Measurements from ENCODE around the gene RAMP3.

RAMP3 gene

DNA sequence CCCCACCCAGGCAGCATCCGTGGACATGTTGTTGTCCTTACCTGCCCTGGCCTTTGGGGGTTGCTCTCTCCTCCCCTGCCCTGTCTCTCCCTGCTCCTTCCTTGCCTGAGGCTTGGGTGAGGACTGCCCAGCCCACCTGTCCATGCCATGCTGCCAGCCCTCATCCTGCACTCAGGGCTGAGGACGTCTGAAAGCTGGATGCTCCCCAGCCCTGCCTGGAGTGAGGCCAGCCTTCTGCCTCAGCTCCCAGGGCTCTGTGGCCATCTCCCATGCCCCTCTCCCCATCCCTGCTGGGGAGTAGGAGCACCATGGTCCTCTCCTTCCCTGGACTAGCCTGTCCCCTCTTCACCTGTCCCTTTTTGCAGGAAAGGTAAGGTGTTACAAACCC lies 68.4 kb downstream of the RAMP3 start:
- no peak for DNase-seq

DNA sequence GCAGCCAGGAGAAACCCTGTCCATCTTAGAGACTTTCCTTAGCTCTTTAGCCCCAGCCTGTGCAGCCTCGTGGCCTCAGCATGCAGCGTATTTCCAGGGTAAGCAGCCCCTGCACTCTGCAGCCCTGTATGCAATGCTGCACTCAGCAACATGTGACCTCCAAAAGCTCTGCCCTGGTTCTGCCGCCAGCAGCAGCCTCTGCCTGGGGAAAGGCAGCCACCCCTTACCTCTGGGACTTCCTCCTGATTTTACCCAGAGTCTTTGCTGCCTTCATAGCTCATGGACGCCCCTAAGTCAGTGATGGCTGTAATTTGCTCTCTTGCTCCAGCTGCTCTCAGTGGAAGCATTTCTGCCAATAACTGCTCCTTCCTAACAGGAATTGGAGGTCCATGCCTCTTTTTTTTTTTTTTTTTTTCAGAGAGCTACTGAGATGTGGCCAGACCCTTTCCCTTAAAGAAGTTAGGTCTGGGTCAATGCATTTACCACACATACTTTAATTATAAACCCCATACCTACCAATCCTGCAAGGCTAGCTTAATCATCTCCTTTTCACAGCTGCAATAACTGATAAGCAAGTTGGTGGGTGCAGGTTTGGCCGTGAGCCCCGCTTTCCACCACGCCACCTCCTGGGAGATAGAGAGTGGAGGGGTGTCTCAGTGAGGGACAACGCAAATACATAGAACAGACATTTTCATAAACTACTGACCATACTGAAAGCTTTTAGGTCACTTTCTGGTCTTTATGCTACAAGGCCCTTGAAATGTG lies 71.7 kb downstream of the RAMP3 start:
- DNase-seq, result no peak

DNA sequence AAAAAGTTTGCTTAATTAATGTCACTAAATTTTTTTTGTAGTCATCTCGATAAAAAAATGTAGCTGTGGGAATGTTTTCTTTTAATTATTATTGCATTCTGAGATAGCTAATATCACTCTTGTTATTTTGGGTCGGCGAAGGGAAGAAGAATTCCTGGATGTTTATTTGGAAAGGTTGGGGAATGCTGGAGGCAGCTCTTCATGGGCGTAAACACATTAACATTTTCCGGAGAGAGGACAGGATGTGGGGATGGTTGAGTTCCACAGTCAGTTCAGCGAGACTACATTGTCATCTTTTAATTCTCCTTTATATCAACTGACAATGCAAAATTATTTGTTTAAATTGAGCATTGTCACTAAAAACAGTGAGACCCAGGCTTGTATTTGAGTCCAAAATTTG lies 72.5 kb downstream of the RAMP3 start:
- no peak for DNase-seq

DNA sequence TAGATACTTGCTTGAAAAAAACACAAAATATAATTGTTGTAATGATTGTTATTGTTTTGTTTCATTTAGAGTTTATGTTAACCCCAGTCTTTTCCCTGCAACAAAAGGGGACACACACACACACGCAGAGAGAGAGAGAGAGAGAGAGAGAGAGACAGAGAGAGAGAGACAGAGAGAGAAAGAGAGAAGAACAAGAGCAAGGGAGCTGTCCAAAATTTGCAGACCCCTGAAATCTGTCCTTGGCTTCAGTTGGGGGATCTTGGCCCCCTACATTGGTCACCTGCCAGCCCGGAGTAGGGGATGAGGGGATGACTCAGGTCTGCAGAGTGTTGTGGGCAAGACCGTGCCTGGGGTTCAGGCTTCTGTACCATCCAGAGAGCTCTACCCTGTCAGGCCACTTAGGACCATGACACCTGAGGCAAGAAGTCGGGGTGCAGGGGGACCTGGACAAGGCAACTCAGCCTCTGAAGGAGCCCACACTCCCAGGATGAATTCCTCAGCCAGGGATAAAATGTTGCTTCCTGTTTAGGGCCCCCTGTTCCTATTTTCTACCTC lies 73.1 kb downstream of the RAMP3 start:
- no peak for DNase-seq

DNA sequence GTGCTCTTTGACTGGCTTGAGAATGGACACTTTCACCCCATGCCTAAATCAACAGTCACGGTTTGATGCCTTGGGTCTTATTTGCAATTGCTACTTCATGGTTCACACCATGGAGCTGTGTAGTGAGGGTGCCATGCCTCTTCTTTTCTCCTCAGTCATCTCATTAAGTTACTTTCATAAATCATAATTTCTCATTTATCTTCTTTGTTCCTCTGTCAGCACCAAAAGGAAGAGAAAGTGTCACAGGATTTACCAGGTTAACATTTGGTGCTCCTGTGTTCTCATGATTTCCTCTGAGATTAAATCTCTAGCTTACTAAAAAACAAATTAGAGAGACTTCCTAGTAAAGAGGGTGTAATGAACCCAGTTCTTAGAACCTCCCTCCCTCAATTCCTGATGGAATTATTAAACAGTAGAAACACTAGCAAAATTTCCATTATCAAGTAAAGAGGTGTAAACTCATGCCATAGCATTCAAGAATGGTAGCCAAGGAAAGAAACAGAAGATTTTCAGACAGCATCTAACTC lies 75.7 kb downstream of the RAMP3 start:
- no peak for DNase-seq
